Activated T-cell treated with anti-CD3 and anti-CD28 coated beads, Interleukin-2, amount 50 U/mL, for 1 hour (primary cell): ENCODE data around the gene ACAN.
A peak's percentile ranks its signal among the peaks of the same experiment; 100 is the strongest.

Experiments used
- DNase-seq: peaks from one replicate; pipeline ENCODE4 v3.0.0-alpha.2; 2020

ACAN gene

DNA sequence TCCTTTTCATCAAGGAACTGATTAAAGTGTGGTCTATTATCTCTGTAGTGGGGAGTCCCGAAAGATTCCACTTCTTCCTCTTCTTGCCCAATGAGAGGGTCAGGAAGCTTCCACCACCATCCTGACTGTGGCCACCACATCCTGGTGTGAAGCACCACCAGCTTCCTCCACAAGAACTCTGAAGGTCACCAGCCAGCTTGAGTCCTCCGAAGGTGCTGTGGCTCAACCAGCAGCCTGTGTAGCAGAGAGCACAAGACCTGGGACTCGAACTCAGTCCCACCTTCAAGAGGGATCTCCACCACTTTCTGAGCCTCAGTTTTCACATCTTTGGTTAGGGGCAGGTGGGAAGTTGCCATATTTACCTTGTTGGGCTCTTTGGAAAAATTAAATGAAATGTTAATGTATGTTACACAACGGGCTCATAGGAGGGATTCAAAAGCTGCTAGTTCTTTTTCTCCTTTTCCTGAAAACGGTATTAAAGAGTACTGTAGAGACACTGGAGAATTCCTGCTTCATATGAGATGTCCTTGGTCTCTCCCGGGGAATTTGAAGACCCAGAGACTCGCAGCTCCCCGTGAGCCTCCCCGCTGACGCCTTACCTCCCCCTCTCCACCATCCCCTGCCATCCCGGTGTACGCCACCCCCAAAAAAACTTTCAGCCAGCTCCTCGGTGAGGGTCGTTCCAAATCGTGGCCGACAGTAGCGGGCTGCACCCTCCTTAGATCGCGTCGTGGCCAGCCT, 816 bp upstream of the ACAN start:
- DNase-seq: no peak

DNA sequence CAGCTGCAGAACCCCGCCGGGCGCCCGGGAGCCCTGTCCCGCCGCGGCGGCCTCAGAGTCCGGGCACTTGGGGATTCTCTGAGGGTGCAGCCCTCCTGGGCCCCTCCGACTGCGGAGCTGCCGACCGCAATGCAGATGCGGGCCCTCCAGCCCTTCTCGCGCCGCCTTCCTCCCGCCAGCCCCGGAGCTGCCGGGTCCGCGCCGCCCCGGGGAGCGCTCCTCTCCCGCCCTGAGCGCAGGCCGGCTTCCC, 320 bp upstream of the ACAN start:
- no peak for DNase-seq

DNA sequence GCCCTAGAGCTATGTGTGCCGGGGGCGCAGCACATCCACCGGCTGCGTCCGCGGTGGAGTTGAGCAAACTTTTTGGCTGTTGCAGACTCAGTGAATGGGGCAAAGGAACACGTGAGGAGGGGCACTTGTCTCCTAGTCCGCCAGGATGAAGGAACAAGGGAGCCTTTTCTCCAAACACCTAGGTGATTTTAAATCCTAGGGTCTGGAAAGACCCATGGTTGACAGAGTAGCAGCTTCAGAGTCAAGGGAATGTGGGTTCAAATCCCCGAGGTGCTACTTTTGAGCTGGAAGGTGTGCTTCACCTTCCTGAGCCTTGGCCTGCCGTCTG, 648 bp downstream of the ACAN start:
- no peak for DNase-seq

DNA sequence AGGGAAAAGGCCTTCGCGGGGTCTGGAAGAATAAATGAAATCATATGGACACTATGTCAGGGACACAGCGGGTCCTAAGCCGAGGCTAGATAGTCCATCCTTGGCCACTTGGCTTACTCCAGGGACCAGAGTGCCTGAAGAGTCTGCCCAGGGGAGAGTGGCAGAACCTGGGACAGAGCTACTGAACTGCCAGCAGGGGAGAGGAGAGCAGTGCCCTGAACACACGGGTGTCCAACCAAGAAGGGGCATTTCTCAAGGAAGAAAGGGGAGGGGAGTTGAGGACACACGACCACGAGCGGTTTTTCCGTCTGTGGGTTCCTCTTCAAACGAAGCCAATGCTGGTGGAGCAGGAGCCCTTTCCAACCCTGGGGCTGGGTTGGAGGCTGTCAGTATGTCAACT, 1.0 kb downstream of the ACAN start:
- DNase-seq: no peak

DNA sequence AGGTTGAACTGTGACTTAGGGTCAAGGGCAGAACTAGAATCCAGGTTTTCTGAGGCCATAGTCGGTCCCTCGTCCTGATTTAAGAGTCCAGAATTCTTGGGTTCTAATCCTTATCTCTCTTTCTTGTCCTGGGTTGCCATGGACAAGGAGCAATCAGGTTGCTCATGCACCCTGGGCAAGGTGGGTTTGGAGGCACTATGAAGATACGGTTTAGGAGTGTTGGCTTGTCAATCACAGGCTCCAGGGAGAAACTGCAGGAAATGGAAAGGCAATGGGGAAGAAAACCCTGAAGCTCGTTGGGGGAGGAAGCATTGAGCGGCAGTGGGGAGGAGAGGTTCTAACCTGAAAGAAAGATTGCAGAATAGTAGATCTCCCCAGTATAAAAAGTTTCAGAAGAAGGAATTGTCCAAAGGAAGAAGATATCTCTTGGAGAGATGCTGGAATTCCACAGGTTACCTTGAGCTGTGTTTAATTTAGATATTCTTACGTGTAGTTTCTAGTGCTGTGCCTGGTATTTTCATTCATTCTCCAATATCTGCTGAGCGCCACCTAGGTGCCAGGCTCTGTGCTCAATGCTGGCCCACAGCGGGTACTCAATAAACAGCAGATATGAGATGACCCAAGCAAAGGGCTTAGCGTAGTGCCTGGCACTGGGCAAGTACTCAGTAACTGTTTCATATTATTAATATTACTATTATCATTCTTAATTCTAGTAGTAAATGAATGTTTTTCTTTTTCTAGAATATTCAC, 2.0 kb downstream of the ACAN start:
- no peak for DNase-seq

DNA sequence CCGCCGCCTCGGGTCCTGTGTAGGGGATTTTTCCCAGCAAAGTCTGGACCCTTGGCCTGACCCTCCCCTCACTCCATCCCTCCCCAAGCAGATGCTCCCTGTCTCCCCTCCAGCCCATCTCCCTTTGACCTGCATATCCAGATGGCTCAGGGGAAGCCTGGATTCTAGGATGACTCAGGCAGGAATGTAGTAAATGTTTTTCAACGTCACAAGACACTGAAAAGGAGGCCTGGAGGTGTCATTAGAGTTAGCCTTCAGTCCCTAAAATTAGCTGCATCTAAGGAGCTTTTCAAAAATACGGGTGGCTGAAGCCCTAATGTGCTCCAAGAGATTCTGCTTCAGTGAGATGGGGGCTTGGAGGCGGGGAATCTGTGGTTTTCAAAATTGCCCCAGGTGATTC, 7.2 kb downstream of the ACAN start:
- DNase-seq: no peak

DNA sequence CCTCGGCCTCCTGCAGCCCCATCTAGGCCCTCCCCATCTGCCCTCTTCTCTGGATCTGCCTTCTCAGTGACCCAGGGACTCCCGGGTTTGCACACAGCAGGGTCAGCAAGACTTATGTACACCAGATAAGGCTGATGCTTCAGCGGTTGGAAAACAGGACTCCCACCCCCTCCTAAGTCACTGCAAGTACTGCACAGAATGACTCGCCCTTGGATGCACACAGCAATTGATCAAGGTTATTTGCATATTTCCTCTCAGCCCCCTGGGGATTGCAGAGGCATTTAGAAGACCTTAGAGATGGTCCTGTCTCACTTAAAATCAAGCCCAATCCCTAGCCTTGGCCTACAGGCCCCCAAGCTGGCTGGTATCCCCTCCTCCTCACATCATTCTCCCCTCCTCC, 8.9 kb downstream of the ACAN start:
- DNase-seq: no peak

DNA sequence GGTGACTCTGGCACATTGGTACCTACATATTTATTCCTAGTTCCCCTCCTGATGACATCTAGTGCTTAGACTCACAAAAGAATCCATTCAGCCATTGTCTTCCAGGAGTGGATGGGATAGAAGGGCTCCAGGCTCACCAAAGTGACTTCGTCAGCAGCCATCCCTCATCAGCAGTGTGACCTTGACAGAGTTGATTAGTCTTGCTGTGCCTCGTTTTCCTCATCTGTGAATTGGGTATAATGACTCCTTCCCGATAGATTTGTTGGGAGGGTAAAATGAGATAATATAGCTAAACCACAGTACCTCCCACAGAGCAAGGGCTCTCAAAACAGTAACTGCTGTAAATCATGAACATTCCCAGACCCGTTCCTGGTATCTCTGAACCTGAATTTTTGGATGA, 10.7 kb downstream of the ACAN start:
- no peak for DNase-seq

DNA sequence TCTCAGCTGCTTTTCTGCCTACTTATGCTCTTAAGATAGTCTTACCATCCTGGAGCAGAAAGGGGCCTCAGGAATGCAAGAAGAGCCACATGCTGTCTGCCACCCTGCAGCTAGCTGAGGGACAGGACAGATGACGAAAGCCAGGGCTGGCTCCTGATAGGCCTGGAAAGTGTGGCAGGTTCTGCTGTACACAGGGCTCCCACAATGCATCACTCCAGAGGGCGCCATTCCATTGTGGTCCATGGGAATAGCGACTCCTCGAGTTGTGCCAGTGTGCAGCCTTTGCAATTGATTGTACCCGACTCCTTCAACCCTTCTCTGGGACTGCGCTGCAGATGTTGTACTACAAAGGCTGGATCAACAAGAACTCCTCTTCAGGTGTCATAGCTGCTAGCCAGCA, 11.2 kb downstream of the ACAN start:
- DNase-seq: no peak

DNA sequence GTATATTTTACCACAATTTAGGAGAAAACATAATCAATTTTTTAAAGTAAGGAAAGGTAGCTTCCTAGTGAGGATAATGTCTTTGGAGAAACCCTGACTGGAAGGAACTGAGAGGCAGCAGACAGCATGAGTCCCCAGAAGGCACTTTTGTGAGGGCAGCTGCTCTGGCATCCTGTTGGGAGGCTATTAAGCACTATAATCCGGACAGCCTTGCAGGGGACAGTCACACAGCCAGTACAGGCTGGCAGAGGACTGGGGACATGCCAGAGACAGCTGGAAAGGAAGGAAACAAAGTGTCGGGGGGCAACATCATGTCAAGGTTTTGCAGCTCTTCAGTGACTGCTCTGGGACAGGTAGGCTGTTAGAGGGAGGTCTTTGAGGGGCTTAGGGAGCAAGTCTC, 15.7 kb downstream of the ACAN start:
- no peak for DNase-seq

DNA sequence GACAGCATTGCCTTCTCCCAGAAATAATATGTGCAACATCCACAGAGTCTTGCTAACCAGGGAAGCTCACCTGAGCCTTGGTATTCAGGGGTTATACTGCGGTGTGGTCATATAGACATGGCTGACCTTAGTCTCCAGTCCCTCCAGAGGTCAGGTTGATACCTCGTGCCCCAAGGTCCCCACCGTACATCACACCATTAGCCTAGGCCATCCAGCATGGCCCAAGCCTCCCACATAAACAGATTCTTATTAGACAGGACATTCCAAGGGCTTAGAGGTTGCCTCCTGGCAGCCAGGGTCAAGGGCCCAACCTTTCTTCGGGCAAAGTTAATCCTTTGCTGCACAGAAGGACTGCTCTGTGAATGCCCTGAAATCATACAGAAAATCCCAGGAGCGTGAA, 18.8 kb downstream of the ACAN start:
- no peak for DNase-seq

DNA sequence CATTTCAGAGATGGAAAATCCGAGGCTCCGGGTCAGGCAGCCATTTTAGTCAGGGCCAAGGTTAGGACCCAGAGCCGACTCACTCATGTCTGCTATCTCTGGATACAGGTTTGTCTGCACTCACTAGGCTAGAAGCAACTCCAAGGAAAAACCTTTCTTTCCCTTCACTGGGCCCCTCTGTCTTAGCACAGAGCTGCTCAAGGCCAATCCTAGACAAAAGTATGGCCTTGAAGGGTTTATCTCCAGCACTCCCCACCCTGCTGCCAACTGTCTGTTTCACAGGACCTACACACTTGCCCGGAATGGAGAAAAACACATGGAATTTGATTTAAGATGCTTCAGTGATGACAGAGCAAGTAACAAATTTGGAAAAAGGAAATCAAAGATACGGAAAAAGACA, 25.6 kb downstream of the ACAN start:
- no peak for DNase-seq

DNA sequence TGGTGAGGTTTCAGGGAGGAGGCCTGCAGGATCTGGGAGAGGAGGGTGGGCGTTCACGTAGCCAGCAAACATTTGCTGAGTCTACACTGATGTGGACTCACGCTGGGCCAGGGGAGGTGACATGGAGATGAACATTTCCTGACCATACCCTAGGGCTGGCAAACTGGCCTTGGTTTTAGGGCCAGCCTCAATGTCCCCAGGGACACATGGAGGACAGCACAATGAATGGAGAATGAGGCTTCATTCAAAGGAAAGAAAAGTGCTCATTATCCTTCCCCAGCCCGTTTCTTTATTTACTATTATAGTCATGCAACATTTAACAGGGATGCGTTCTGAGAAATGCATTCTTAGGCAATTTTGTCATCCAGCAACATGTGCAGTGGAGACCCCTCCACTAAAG, 26.8 kb downstream of the ACAN start:
- no peak for DNase-seq

DNA sequence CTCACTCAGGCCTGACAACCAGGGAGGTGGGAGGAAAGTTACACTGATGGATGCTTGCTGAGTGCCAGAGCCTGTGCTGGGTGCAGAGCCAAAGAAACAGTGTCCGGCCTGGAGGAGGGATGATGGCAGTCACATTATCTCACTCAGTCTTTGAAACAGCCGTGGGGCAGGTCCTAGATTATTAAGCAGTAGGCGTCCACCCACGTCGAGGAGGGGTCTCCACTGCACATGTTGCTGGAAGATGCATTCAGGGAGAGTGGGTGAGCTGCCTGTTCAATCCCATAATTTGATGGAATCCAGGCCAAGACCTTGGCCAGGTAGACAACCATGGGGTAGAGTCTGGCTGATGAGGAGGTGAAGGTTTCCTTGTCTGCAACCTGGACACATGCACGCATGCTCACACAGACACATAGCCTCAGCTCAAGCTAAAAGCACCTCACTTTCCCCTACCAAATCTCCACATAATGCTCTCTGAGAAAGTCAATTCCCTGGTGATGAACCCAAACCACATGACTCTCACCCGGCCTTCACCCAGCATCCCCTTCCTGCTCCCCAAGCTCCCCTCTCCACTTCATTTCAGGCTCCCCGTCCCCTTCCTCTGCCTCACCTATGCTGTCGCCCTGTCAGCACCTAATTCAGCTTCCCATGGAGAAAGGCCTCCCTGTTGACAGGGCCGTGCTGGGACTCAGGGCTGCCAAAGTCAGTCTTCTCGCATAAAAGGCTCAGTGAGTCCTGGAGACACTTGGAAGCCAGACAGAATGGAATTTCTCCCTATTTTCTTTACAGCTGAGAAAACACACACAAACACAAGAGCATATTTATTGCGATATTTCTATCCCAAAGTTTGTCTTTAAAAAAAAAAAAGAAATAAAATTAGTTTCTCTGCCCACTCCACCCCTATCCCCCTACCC, 29.8 kb downstream of the ACAN start:
- DNase-seq: no peak

DNA sequence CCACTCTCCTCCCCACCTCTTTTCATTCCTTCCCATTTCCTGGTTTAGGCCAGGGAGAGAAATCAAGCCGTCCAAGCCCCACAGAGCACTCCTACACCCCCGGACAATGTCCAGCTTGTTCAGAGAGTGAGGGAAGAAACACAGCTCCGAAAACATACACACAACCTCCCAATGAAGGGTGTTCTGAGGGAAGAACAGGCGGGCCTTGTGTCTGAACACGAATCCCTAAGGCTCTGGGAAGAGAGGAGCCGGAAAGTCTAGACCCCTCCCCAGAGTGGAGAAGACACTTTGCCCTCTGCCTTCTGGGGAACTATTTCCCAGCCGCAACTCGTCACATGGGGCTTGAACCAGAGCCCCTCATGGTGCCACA, 30.5 kb downstream of the ACAN start:
- no peak for DNase-seq

DNA sequence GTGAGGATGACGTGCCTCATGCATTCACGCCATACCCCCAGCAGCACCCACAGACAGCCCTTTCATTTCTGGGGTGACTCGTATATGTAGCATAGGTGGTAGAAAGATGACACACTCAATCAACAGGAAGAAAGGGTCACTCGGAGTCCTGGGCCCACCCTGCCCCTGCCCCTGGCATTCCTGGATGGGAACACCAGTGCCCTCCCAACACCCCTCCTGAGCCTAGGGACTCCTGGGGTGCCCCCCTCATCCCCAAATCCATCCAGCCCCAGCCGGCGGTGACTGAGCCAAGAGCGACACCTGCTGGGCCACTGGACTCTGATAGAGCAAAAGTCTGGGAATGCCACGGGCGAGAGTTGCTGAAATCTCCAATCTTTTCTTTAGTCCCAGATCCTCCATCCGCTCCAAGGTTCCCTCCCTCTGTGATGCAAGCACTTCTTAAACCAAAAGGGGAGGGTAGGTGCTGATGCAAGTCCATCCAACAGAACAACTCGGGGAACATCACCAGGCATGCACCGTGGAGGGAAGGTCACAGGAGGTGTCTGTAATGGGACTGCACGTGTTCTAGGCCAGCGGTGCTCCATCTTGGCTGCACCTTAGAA, 31.1 kb downstream of the ACAN start:
- DNase-seq: peak; percentile 43

DNA sequence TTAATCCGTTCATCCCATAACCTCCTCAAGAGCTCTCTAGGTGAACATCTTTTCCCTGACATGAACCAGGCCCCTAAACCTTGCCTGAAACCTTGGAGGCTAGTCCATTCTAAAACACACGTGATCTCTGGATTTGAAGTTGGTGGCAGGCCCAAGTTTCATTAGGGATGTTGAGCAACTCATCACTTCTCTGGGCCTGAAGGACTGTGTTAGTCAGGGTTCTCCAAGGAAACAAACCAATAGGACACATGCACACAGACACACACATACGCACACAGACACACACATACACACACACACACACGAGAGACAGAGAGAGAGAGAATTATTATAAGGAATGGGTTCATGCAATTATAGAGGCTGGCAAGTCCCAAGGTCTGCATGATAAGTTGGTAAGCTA, 31.9 kb downstream of the ACAN start:
- DNase-seq: no peak

DNA sequence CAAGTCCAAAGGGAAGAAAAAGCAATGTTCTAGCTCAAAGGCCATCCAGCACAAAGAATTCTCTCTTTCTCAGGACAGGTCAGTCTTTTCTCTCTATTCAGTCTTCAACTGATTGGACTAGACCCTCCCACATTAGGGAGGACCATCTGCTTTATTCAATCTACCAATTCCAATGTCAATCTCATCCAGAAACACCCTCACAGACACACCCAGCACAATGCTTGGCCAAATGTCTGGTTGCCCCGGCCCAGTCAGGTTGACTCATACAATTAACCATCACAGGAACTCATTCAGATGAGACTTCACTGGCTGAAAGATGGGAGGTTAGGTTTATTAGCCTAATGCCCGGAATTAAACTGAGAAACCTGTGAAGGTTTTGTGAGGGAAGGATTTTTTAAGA, 32.4 kb downstream of the ACAN start:
- no peak for DNase-seq

DNA sequence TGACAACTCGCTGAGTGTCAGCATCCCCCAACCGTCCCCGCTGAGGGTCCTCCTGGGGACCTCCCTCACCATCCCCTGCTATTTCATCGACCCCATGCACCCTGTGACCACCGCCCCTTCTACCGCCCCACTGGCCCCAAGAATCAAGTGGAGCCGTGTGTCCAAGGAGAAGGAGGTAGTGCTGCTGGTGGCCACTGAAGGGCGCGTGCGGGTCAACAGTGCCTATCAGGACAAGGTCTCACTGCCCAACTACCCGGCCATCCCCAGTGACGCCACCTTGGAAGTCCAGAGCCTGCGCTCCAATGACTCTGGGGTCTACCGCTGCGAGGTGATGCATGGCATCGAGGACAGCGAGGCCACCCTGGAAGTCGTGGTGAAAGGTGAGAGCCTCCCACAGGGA, 35.4 kb downstream of the ACAN start:
- no peak for DNase-seq

DNA sequence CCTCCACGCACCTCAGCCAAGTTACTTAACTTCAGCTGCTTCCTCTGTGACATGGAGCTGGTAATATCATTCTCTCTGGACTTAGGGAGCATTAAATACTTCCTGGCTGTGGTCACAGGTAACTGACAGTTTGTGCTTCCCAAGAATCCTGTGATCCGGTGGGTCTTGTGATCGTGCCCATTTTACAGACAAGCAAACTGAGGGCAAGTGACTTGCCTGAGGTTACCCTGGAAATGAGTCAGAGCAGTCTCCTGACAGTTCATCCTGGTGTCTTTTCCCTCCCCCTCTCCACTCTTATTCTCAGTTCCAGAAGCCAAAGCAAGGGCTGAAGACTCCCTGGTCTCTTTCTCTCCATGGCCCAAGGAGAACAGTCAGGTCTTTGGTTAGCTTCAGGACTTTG, 35.9 kb downstream of the ACAN start:
- DNase-seq: no peak

DNA sequence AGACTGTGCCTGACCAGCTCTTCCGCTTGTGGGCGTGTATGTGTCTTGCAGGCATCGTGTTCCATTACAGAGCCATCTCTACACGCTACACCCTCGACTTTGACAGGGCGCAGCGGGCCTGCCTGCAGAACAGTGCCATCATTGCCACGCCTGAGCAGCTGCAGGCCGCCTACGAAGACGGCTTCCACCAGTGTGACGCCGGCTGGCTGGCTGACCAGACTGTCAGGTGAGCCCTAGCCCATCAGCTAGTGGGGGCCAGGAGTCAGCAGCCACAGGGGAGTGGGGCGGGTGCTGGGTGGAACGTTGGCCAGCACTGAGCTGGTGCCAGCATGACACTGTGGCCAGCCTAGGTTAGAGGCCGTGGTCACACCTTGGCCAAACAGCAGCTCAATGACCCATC, 36.7 kb downstream of the ACAN start:
- DNase-seq: no peak

DNA sequence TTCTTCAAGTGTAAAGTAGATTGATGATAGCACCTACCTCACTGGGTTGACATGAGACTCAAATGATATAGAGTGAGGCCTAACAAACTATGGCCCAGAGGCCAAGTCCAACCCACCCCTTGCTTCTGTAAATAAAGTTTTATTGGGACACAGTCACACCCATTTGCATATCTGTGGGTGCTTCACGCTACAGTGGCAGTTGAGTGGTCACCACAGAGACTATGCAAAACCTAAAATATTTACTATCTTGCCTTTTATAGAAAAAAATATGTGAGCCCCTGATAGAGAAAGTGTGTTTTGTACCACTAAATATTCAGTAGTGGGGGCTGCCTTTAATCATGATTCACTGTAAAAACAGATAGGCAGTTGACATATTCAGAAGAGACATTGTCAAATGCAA, 38.0 kb downstream of the ACAN start:
- no peak for DNase-seq

DNA sequence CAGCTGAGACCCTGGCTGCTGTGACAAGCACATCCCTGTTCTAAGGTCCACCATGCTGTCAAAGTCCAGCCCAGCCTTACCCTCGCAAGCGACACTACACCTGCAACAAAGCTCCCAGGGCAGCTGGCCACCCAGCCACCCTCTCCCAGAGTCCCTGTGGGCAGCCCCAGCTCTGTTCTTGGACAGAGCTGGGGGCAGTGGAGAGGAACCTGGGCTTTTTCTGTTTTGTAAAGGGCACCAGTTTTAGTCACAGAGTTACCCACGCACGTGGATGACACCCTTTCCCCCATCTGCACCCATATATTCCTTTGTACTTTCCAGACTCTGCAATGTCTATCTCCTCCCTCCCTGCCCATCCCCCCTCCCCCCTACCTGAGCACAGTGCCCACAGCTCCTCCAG, 38.9 kb downstream of the ACAN start:
- DNase-seq: no peak

DNA sequence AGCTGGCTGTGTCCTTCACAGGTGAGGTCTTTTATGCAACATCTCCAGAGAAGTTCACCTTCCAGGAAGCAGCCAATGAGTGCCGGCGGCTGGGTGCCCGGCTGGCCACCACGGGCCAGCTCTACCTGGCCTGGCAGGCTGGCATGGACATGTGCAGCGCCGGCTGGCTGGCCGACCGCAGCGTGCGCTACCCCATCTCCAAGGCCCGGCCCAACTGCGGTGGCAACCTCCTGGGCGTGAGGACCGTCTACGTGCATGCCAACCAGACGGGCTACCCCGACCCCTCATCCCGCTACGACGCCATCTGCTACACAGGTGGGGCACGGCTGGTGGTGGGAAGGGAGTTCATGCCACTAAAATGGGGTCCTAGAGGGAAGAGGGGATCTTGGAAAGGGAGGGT, 40.1 kb downstream of the ACAN start:
- no peak for DNase-seq
